Hepatocyte (in vitro differentiated cells): ENCODE results near the gene GALNT18.

Source experiments
- EZH2phosphoT487 ChIP-seq: fragments of 200-600 bp; sonication (generic); IDR thresholded peaks from one replicate; pipeline ENCODE4 v1.6.1; 2018; ENCODE audit warnings: antibody characterized with exemption, mild to moderate bottlenecking, low read depth, moderate library complexity; ENCODE audit not compliant: unreplicated experiment, severe bottlenecking
- TF ChIP-seq, protein P1 (sequence below): fragments of 200-600 bp; sonication (generic); IDR thresholded peaks from 2 replicates; pipeline ENCODE4 v1.5.1; 2016; ENCODE audit warnings: antibody characterized with exemption, mild to moderate bottlenecking; ENCODE audit not compliant: poor library complexity

DNA sequence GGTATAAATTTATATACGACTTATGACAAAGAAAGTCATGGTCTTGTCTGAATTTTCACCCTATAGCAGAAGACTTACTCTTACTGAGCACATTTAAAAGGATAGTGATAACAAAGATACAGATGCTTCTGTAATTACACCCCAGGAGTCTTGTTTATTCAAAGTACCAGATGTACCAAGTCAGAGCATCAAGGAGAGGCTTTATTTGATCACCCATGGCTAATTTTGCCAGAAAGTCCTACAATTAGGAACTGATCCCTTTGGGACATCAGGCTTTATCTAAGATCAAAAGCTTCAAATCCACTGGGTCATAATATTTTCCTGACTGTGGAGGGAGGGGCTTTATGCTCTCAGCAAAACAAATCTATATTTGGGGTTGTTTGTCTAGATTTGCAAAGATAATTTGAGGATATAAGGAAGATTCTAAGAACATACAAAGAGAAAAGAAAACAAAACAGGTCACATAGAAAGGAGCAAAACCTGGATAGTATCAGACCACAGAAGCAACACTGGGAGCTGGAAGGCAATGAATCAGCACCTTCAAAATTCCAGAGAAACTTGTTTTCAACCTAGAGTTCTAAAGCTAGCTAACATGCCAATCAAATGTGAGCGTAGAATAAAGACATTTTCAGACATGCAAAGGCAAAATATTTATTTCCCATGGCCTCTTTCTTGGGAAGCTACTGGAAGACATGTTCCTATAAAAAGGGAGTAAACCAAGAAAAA lies 143.9 kb downstream of the GALNT18 start:
- TF ChIP-seq, protein P1, sequence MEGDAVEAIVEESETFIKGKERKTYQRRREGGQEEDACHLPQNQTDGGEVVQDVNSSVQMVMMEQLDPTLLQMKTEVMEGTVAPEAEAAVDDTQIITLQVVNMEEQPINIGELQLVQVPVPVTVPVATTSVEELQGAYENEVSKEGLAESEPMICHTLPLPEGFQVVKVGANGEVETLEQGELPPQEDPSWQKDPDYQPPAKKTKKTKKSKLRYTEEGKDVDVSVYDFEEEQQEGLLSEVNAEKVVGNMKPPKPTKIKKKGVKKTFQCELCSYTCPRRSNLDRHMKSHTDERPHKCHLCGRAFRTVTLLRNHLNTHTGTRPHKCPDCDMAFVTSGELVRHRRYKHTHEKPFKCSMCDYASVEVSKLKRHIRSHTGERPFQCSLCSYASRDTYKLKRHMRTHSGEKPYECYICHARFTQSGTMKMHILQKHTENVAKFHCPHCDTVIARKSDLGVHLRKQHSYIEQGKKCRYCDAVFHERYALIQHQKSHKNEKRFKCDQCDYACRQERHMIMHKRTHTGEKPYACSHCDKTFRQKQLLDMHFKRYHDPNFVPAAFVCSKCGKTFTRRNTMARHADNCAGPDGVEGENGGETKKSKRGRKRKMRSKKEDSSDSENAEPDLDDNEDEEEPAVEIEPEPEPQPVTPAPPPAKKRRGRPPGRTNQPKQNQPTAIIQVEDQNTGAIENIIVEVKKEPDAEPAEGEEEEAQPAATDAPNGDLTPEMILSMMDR, result no peak
- TF ChIP-seq EZH2phosphoT487, result no peak
